Neural cell (in vitro differentiated cells): ENCODE results near the gene MRPS34.

Experiments used
- EP300 ChIP-seq: fragments of 450-650 bp; conservative IDR thresholded peaks from 2 replicates; pipeline ENCODE4 v1.6.1; 2014; ENCODE audit warnings: antibody characterized with exemption, mild to moderate bottlenecking, moderate library complexity; ENCODE audit not compliant: poor library complexity, severe bottlenecking
- SMC3 ChIP-seq: fragments of 450-650 bp; conservative IDR thresholded peaks from 2 replicates; pipeline ENCODE4 v1.6.1; 2014; ENCODE audit warnings: antibody characterized with exemption, mild to moderate bottlenecking, moderate library complexity; ENCODE audit not compliant: poor library complexity
- TF ChIP-seq, protein P1 (sequence below): fragments of 450-650 bp; IDR thresholded peaks from 2 replicates; pipeline ENCODE4 v1.5.1; 2014; ENCODE audit warnings: antibody characterized with exemption, mild to moderate bottlenecking, moderate library complexity; ENCODE audit not compliant: poor library complexity, severe bottlenecking

GRCh38 chr16:1757714-1758461, 15.0 kb downstream of the MRPS34 start:
- TF ChIP-seq, protein P1, sequence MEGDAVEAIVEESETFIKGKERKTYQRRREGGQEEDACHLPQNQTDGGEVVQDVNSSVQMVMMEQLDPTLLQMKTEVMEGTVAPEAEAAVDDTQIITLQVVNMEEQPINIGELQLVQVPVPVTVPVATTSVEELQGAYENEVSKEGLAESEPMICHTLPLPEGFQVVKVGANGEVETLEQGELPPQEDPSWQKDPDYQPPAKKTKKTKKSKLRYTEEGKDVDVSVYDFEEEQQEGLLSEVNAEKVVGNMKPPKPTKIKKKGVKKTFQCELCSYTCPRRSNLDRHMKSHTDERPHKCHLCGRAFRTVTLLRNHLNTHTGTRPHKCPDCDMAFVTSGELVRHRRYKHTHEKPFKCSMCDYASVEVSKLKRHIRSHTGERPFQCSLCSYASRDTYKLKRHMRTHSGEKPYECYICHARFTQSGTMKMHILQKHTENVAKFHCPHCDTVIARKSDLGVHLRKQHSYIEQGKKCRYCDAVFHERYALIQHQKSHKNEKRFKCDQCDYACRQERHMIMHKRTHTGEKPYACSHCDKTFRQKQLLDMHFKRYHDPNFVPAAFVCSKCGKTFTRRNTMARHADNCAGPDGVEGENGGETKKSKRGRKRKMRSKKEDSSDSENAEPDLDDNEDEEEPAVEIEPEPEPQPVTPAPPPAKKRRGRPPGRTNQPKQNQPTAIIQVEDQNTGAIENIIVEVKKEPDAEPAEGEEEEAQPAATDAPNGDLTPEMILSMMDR = no peak
- no peak for TF ChIP-seq EP300
- TF ChIP-seq SMC3 = no peak
